Lung (tissue), 12 donors: ENCODE results near the gene TEX50. TPM values are rescaled to one million over a fixed set of nuclear protein-coding genes. Genes with fewer than 3 reads are reported as not detected.
"Not testable (repeated sequence)": the region's sequence is repeated elsewhere in the genome, so short reads cannot be mapped to it uniquely, and the experiment has no call there.

Experiments
- ATAC-seq: fragments of 200-7000 bp; cut with Tn5 transposase; one replicate; pipeline ENCODE4 v1.9.1; 2020; ENCODE audit warnings: moderate number of reproducible peaks; ENCODE audit not compliant: insufficient read depth, low FRiP score
- DNase-seq, 3 donors: peaks; one replicate each; pipeline ENCODE4 v3.0.0-alpha.2; 2013 to 2017
- H3K27ac ChIP-seq, 2 donors: one replicate each; pipeline ENCODE4 v1.5.1; 2013; ENCODE audit warnings: mild to moderate bottlenecking in 2 of 2, moderate library complexity in 2 of 2, control low read depth in 1 of 2, inconsistent platforms in 1 of 2, low read depth in 1 of 2, low read length in 1 of 2
- H3K27me3 ChIP-seq, 3 donors: one replicate each; pipeline ENCODE4 v1.5.1; 2013; ENCODE audit warnings: low read length in 2 of 3; ENCODE audit not compliant: control insufficient read depth in 3 of 3, insufficient read depth in 3 of 3
- H3K36me3 ChIP-seq, 4 donors: one replicate each; pipeline ENCODE4 v1.5.1; 2013; ENCODE audit warnings: low read length in 4 of 4, mild to moderate bottlenecking in 1 of 4, moderate library complexity in 1 of 4; ENCODE audit not compliant: control insufficient read depth in 4 of 4, insufficient read depth in 4 of 4
- H3K4me1 ChIP-seq, 5 donors: one replicate each; pipeline ENCODE4 v1.5.1; 2013; ENCODE audit warnings: low read length in 5 of 5, mild to moderate bottlenecking in 2 of 5, moderate library complexity in 1 of 5; ENCODE audit not compliant: control insufficient read depth in 5 of 5, insufficient read depth in 5 of 5
- H3K4me3 ChIP-seq: one replicate; pipeline ENCODE4 v1.5.1; 2013; ENCODE audit warnings: mild to moderate bottlenecking, control low read depth, moderate library complexity
- H3K9ac ChIP-seq, 2 donors: one replicate each; pipeline ENCODE4 v1.5.1; 2013; ENCODE audit warnings: low read length in 2 of 2, control low read depth in 1 of 2; ENCODE audit not compliant: insufficient read depth in 1 of 2
- H3K9me3 ChIP-seq, 4 donors: one replicate each; pipeline ENCODE4 v1.5.1; 2013; ENCODE audit warnings: low read length in 3 of 4, mild to moderate bottlenecking in 1 of 4, moderate library complexity in 1 of 4; ENCODE audit not compliant: control insufficient read depth in 4 of 4, insufficient read depth in 3 of 4
- CTCF ChIP-seq: IDR thresholded peaks from 2 replicates; pipeline ENCODE4 v1.5.1; 2012; ENCODE audit warnings: mild to moderate bottlenecking; ENCODE audit errors: control extremely low read depth, extremely low read depth
- WGBS, 2 donors: extraction: QIAGEN DNeasy Blood & Tissue Kit; methylation state at CpG; one replicate each; pipeline ENCODE4 v1.1.7; 2013; 5-methylcytosine and 5-hydroxymethylcytosine counted together
- polyA plus RNA-seq, 2 donors: library from polyadenylated mRNA; stranded (reverse); fragments of 200-250 nt; gene quantifications; one replicate each; pipeline ENCODE4 v1.2.1, GENCODE V29; 2013
- total RNA-seq, 2 donors: library from RNA; depleted of rRNA in 1 of 2; stranded (reverse); fragments of >200 nt in 1 of 2; gene quantifications; one replicate each; pipeline ENCODE4 v1.2.1, GENCODE V29; 2014 to 2021
- donor health status: control.
- donor health status: control.
- donor health status: Bipolar disorder and iron deficiency.
- donor health status: healthy.
- donor health status: DM: yes; HTN: yes; CAD: no.

Gene TEX50
- total and polyA plus RNA-seq, 4 donors, result not detected

- ATAC-seq (no peak), DNase-seq (no peak)
- Histone ChIP-seq H3K36me3 (no peaks in the 10 kb centered on the region), H3K4me1 (no peaks in the 10 kb centered on the region), H3K27me3 (no peaks in the 10 kb centered on the region), H3K4me3 (no peak overlapping the region), H3K9me3 (no peaks in the 10 kb centered on the region), H3K9ac (no peak overlapping the region), H3K27ac (no peak overlapping the region)
- WGBS, 2 donors, result 86 to 95% methylated on average over 2 of the region's 2 CpGs
- no peak for TF ChIP-seq CTCF
These were observed 33.5 kb upstream of the TEX50 start for GRCh38 chr1:173601588-173601987.

GRCh38 chr1:173603056-173603591 lies 32.0 kb upstream of the TEX50 start, which contains the start of gene SLC9C2:
SLC9C2 (minus strand) TSS chr1:173603072; CDS start chr1:173601776, 1,296 bp downstream.
- peak within 1 kb of the TSS in 1 of 2 donors; percentile 50 for H3K9ac ChIP-seq
- H3K9me3 ChIP-seq, result no peaks in the 10 kb centered on the region
- WGBS, 2 donors, result 25 to 33% methylated on average over 5 of the region's 5 CpGs
- H3K36me3 ChIP-seq, result no peaks in the 10 kb centered on the region
- DNase-seq (peak; percentile 19 to 49 (median 46)), ATAC-seq (peak; percentile 74)
- H3K27ac ChIP-seq, result peak within 1 kb of the TSS in 1 of 2 donors; percentile 2
- TF ChIP-seq CTCF, result no peak
- H3K27me3 ChIP-seq, result no peaks in the 10 kb centered on the region
- no peak within 1 kb of the TSS for H3K4me3 ChIP-seq
- H3K4me1 ChIP-seq, result no peaks in the 10 kb centered on the region

GRCh38 chr1:173608503-173609216 lies 26.5 kb upstream of the TEX50 start:
- no peaks in the 10 kb centered on the region for H3K9me3 ChIP-seq
- no peaks in the 10 kb centered on the region for H3K4me1 ChIP-seq
- H3K27me3 ChIP-seq, result no peaks in the 10 kb centered on the region
- no peak overlapping the region for H3K4me3 ChIP-seq
- WGBS, 2 donors, result 80 to 91% methylated on average over 4 of the region's 4 CpGs
- no peak overlapping the region for H3K9ac ChIP-seq
- ATAC-seq (no peak), DNase-seq (no peak)
- no peak for TF ChIP-seq CTCF
- no peaks in the 10 kb centered on the region for H3K36me3 ChIP-seq
- H3K27ac ChIP-seq, result no peak overlapping the region

- 92 to 93% methylated on average over 28 to 32 of the region's 32 CpGs for WGBS, 2 donors
- not testable (repeated sequence) for DNase-seq, H3K9me3 ChIP-seq, H3K9ac ChIP-seq, H3K4me3 ChIP-seq, H3K27ac ChIP-seq, H3K36me3 ChIP-seq, ATAC-seq, H3K4me1 ChIP-seq, H3K27me3 ChIP-seq
These were observed 22.1 kb upstream of the TEX50 start for GRCh38 chr1:173613086-173613485.
